ENCODE measurements around the gene TEX2. TPM values are rescaled to one million over a fixed set of nuclear protein-coding genes. Genes with fewer than 3 reads are reported as not detected.
"Not testable (repeated sequence)": the region's sequence is repeated elsewhere in the genome, so short reads cannot be mapped to it uniquely, and the experiment has no call there.

Gene TEX2
- total RNA-seq, 1 experiment from 2014 or later = 10.8 TPM

DNA sequence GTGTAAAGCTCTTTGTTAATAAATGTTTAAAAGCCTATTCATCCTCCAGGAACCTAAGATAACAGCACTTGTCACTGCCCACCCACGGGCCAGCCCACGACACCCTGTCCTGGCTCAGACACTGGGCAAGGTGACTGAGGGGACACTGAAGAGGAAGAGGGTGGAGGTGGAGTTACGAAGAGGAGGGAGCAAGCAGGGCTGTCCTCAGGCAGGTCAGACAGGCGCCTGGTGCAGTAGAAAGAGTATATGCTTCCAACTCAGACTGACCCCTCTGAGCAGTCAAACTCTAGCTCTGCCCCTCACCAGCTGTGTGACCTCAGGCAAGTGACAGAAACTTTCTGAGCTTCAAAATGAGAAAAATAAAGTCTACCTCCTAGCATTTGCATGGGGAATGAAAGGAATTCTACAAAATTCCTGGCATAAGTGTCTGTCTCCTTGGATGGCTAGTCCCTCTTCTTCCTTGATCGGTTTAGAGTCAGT lies 22.8 kb downstream of the TEX2 start:
- no peaks in the 10 kb centered on the region for H3K9me3 Mint-ChIP-seq
- H3K36me3 Mint-ChIP-seq = no peaks in the 10 kb centered on the region

DNA sequence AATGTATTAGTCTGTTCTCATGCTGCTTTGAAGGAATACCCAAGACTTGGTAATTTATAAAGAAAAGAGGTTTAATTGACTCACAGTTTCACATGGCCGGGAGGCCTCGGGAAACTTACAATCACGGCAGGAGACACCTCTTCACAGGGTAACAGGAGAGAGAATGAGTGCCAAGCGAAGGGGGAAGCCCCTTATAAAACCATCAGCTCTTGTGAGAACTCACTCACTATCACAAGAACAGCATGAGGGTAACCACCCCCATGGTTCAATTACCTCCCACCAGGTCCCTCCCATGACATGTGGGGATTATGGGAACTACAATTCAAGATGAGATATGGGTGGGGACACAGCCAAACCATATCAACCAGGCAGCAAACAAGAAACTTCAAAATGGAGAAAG lies 24.6 kb downstream of the TEX2 start:
- H3K9me3 Mint-ChIP-seq; POLR2A ChIA-PET; ATAC-seq; H3K4me3 Mint-ChIP-seq; CTCF ChIA-PET; H3K27me3 Mint-ChIP-seq (ENCODE audit: low read depth); H3K36me3 Mint-ChIP-seq; DNase-seq (ENCODE audit: low spot score): not testable (repeated sequence)
- peak overlapping the region; percentile 48; the same call in 1 of the 2 replicates for H3K27ac Mint-ChIP-seq
- H3K4me1 Mint-ChIP-seq = peaks cover 30% of the 10 kb centered on the region

More for the DNA sequence above, 22.8 kb downstream of the TEX2 start:
- Mint-ChIP-seq H3K27me3 (ENCODE audit: low read depth) (no peaks in the 10 kb centered on the region), H3K4me1 (peaks cover 30% of the 10 kb centered on the region), H3K4me3 (no peak overlapping the region), H3K27ac (peak overlapping the region; percentile 72)
- no peak for DNase-seq (ENCODE audit: low spot score)
- ChIA-PET POLR2A (no interaction called here), CTCF (interaction anchor here (0.7 kb wide), 1 partner anchor 106 kb away, joined by 3 read pairs; no protein-coding TSS in a partner anchor)
- peak; percentile 47 for ATAC-seq
- TF ChIP-seq, protein P1, sequence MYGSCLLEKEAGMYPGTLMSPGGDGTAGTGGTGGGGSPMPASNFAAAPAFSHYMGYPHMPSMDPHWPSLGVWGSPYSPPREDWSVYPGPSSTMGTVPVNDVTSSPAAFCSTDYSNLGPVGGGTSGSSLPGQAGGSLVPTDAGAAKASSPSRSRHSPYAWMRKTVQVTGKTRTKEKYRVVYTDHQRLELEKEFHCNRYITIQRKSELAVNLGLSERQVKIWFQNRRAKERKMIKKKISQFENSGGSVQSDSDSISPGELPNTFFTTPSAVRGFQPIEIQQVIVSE (CRISPR knock-in tag; IDR thresholded peaks at IDR 0.05; ENCODE audit: borderline replicate concordance) = no peak
- TF ChIP-seq RELA (CRISPR knock-in tag; IDR thresholded peaks at IDR 0.05; ENCODE audit: borderline replicate concordance) (no peak), GTF2I (CRISPR knock-in tag; conservative IDR thresholded peaks at IDR 0.05) (no peak), CBFB (CRISPR knock-in tag; IDR thresholded peaks at IDR 0.05; ENCODE audit: low read depth) (no peak), GRHL2 (CRISPR knock-in tag; IDR thresholded peaks at IDR 0.05; ENCODE audit: insufficient replicate concordance, severe bottlenecking) (no peak)

DNA sequence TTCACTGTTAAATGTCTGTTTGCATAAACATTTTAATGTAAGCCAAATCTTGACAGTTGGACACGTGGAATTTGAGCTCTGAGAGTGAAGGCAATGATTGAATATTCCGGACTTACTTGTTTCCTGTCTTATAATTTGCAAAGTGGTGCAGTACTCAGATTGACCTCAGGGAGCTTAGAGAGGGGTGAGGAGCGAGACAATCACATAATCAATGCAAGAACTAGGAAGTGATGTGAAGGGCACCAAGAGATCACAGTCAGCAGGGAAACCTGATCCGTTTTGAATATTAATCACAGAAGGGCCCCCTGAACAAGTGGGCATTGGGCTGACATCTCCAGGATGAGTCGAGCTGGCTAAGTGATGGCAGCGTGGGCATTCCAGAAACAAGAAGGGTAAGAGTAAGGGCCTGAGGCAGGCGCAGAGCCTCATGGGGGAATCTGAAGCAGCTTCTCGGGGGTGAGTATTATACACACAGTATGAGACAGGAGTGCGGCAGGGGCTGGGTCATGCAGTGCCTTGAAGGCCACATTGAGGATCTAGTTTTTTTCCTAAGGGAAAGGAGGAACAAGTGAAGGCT lies 26.1 kb downstream of the TEX2 start:
- no peak for TF ChIP-seq HMGA2 (CRISPR knock-in tag; IDR thresholded peaks at IDR 0.05)
- TF ChIP-seq ERG (CRISPR knock-in tag; IDR thresholded peaks at IDR 0.05) = no peak
- no peak for TF ChIP-seq NR3C1 (CRISPR knock-in tag; conservative IDR thresholded peaks at IDR 0.05; ENCODE audit: low read depth)
- no peak for TF ChIP-seq MYBL2 (CRISPR knock-in tag; IDR thresholded peaks at IDR 0.05)
- no peak for TF ChIP-seq ESRRA (CRISPR knock-in tag; IDR thresholded peaks at IDR 0.05; ENCODE audit: borderline replicate concordance)
- TF ChIP-seq EMX1 (CRISPR knock-in tag; IDR thresholded peaks at IDR 0.05) = no peak
- TF ChIP-seq ZNF671 (CRISPR knock-in tag; IDR thresholded peaks at IDR 0.05) = no peak
- TF ChIP-seq ZNF396 (CRISPR knock-in tag; IDR thresholded peaks at IDR 0.05; ENCODE audit: borderline replicate concordance) = no peak
- TF ChIP-seq FOXJ3 (CRISPR knock-in tag; IDR thresholded peaks at IDR 0.05; ENCODE audit: borderline replicate concordance) = no peak
- TF ChIP-seq, protein P2, sequence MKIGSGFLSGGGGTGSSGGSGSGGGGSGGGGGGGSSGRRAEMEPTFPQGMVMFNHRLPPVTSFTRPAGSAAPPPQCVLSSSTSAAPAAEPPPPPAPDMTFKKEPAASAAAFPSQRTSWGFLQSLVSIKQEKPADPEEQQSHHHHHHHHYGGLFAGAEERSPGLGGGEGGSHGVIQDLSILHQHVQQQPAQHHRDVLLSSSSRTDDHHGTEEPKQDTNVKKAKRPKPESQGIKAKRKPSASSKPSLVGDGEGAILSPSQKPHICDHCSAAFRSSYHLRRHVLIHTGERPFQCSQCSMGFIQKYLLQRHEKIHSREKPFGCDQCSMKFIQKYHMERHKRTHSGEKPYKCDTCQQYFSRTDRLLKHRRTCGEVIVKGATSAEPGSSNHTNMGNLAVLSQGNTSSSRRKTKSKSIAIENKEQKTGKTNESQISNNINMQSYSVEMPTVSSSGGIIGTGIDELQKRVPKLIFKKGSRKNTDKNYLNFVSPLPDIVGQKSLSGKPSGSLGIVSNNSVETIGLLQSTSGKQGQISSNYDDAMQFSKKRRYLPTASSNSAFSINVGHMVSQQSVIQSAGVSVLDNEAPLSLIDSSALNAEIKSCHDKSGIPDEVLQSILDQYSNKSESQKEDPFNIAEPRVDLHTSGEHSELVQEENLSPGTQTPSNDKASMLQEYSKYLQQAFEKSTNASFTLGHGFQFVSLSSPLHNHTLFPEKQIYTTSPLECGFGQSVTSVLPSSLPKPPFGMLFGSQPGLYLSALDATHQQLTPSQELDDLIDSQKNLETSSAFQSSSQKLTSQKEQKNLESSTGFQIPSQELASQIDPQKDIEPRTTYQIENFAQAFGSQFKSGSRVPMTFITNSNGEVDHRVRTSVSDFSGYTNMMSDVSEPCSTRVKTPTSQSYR (CRISPR knock-in tag; IDR thresholded peaks at IDR 0.05) = no peak
- TF ChIP-seq, protein P3, sequence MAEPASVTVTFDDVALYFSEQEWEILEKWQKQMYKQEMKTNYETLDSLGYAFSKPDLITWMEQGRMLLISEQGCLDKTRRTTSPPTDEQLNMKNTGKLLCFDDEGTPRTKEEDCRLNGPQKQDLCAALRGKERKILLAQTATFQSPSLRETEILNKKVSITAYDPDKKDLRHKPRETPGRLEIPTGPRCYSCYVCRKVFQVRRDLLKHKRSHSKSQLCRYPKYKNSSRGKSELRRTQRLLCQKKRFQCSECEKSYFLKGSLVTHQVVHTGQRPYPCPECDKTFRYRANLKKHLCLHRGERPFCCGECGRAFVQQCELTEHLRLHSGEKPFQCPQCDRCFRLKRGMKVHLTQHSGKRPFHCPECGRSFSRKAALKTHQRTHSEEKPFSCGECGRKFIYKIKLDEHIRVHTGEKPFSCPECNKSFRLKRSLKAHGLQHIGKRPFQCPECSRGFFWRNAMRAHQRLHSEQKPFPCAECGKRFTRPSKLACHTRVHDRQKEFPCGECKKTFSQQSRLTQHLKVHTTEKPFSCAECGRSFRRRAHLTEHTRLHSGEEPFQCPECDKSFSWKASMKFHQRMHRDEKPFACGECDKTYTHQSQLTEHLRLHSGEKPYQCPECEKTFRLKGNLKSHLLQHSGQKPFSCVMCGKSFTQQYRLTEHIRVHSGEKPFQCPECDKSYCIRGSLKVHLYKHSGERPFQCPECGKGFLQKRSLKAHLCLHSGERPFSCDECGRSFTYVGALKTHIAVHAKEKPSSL (CRISPR knock-in tag; conservative IDR thresholded peaks at IDR 0.05) = no peak
- no peak for TF ChIP-seq TCF7 (CRISPR knock-in tag; IDR thresholded peaks at IDR 0.05; ENCODE audit: low read depth)
- TF ChIP-seq NR1H2 (CRISPR knock-in tag; IDR thresholded peaks at IDR 0.05) = no peak
- TF ChIP-seq, protein P4, sequence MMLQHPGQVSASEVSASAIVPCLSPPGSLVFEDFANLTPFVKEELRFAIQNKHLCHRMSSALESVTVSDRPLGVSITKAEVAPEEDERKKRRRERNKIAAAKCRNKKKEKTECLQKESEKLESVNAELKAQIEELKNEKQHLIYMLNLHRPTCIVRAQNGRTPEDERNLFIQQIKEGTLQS (CRISPR knock-in tag; conservative IDR thresholded peaks at IDR 0.05) = no peak
- no peak for TF ChIP-seq ZNF232 (CRISPR knock-in tag; IDR thresholded peaks at IDR 0.05)
- TF ChIP-seq, protein P5, sequence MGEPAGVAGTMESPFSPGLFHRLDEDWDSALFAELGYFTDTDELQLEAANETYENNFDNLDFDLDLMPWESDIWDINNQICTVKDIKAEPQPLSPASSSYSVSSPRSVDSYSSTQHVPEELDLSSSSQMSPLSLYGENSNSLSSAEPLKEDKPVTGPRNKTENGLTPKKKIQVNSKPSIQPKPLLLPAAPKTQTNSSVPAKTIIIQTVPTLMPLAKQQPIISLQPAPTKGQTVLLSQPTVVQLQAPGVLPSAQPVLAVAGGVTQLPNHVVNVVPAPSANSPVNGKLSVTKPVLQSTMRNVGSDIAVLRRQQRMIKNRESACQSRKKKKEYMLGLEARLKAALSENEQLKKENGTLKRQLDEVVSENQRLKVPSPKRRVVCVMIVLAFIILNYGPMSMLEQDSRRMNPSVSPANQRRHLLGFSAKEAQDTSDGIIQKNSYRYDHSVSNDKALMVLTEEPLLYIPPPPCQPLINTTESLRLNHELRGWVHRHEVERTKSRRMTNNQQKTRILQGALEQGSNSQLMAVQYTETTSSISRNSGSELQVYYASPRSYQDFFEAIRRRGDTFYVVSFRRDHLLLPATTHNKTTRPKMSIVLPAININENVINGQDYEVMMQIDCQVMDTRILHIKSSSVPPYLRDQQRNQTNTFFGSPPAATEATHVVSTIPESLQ (CRISPR knock-in tag; IDR thresholded peaks at IDR 0.05) = no peak
- Mint-ChIP-seq H3K36me3 (no peaks in the 10 kb centered on the region), H3K27me3 (ENCODE audit: low read depth) (no peaks in the 10 kb centered on the region), H3K9me3 (no peaks in the 10 kb centered on the region), H3K4me3 (no peak overlapping the region), H3K4me1 (peaks cover 41% of the 10 kb centered on the region), H3K27ac (peak overlapping the region; percentile 21)
- peak; percentile 84 for ATAC-seq
- ChIA-PET CTCF (interaction anchor here (0.9 to 2.3 kb wide), 21 partner anchors 9 to 299 kb away, joined by 3 to 12 read pairs (median 4); no protein-coding TSS in a partner anchor), POLR2A (interaction anchor here (0.5 to 0.6 kb wide), 3 partner anchors 10 to 43 kb away, joined by 3 to 8 read pairs (median 4); no protein-coding TSS in a partner anchor)
- DNase-seq (ENCODE audit: low spot score) = no peak

Measured in WTC11 (cell line).